GM23338 (cell line): ENCODE results near the gene MRPL44. TPM values are rescaled to one million over a fixed set of nuclear protein-coding genes. Genes with fewer than 3 reads are reported as not detected.

Experiments
- ATAC-seq: fragments of 200-7000 bp; cut with Tn5 transposase; 3 replicates; pipeline ENCODE4 v1.9.1; 2020
- DNase-seq: peaks from one replicate; pipeline ENCODE4 v3.0.0-alpha.2; 2015; ENCODE audit warnings: low spot score
- H2AFZ ChIP-seq: fragments of 200-600 bp; sonication (generic); 2 replicates; pipeline ENCODE4 v1.8.0; 2016; ENCODE audit warnings: antibody characterized with exemption, mild to moderate bottlenecking, moderate library complexity
- H3F3A ChIP-seq: fragments of 200-600 bp; sonication (generic); replicated peaks from 2 replicates; pipeline ENCODE4 v1.8.0; 2017; ENCODE audit warnings: antibody characterized with exemption, mixed run types, low read depth
- H3K27ac ChIP-seq: fragments of 200-600 bp; sonication (generic); 2 replicates; pipeline ENCODE4 v1.6.1; 2016; ENCODE audit warnings: low read depth
- H3K27me3 ChIP-seq: fragments of 200-600 bp; sonication (generic); 2 replicates; pipeline ENCODE4 v1.8.0; 2016; ENCODE audit warnings: mild to moderate bottlenecking, mixed run types, moderate library complexity; ENCODE audit not compliant: insufficient read depth
- H3K36me3 ChIP-seq: fragments of 200-600 bp; sonication (generic); 2 replicates; pipeline ENCODE4 v1.8.0; 2016; ENCODE audit warnings: mild to moderate bottlenecking; ENCODE audit not compliant: insufficient read depth
- H3K4me1 ChIP-seq: fragments of 200-600 bp; sonication (generic); 2 replicates; pipeline ENCODE4 v1.8.0; 2016; ENCODE audit warnings: mild to moderate bottlenecking, moderate library complexity; ENCODE audit not compliant: insufficient read depth
- H3K4me2 ChIP-seq: fragments of 200-600 bp; sonication (generic); 2 replicates; pipeline ENCODE4 v1.7.1; 2017; ENCODE audit warnings: mixed run types
- H3K4me3 ChIP-seq: fragments of 200-600 bp; sonication (generic); 2 replicates; pipeline ENCODE4 v1.6.1; 2016; ENCODE audit warnings: mixed run types
- H3K79me2 ChIP-seq: fragments of 200-600 bp; sonication (generic); replicated peaks from 2 replicates; pipeline ENCODE4 v1.8.0; 2017; ENCODE audit warnings: mild to moderate bottlenecking; ENCODE audit not compliant: insufficient read depth
- H3K9me2 ChIP-seq: fragments of 200-600 bp; sonication (generic); 2 replicates; pipeline ENCODE4 v1.8.0; 2017; ENCODE audit not compliant: insufficient read depth
- H4K20me1 ChIP-seq: fragments of 200-600 bp; sonication (generic); replicated peaks from 2 replicates; pipeline ENCODE4 v1.8.0; 2017; ENCODE audit warnings: mild to moderate bottlenecking; ENCODE audit not compliant: insufficient read depth
- H3K27ac Mint-ChIP-seq: 2 replicates; pipeline ENCODE4 v1.8.0; 2020; ENCODE audit warnings: inconsistent platforms, mild to moderate bottlenecking, moderate library complexity, mixed read lengths
- H3K27me3 Mint-ChIP-seq: 3 replicates; pipeline ENCODE4 v1.8.0; 2022; ENCODE audit warnings: low read depth, mild to moderate bottlenecking, moderate library complexity, mixed read lengths, inconsistent platforms; ENCODE audit not compliant: insufficient read depth, poor library complexity
- H3K36me3 Mint-ChIP-seq: 3 replicates; pipeline ENCODE4 v1.8.0; 2021; ENCODE audit warnings: low read depth, mild to moderate bottlenecking, inconsistent platforms, moderate library complexity, mixed read lengths
- H3K4me1 Mint-ChIP-seq: 3 replicates; pipeline ENCODE4 v1.8.0; 2020; ENCODE audit warnings: mild to moderate bottlenecking, inconsistent platforms, mixed read lengths
- H3K4me3 Mint-ChIP-seq: 3 replicates; pipeline ENCODE4 v1.8.0; 2021; ENCODE audit warnings: moderate library complexity, mild to moderate bottlenecking, inconsistent platforms, mixed read lengths
- H3K9me3 Mint-ChIP-seq: 3 replicates; pipeline ENCODE4 v1.8.0; 2020; ENCODE audit warnings: moderate library complexity, mild to moderate bottlenecking, inconsistent platforms, mixed read lengths
- EZH2phosphoT487 ChIP-seq: fragments of 200-600 bp; sonication (generic); IDR thresholded peaks from one replicate; pipeline ENCODE4 v1.8.1; 2018; ENCODE audit warnings: antibody characterized with exemption; ENCODE audit not compliant: unreplicated experiment
- JUNB ChIP-seq: IDR thresholded peaks from one replicate; pipeline ENCODE4 v1.6.1; 2016; ENCODE audit warnings: antibody characterized with exemption; ENCODE audit not compliant: unreplicated experiment
- NANOG ChIP-seq: IDR thresholded peaks from 2 replicates; pipeline ENCODE4 v1.6.1; 2016; ENCODE audit warnings: antibody characterized with exemption, borderline replicate concordance
- POLR2AphosphoS5 ChIP-seq: IDR thresholded peaks from 2 replicates; pipeline ENCODE4 v1.6.1; 2016; ENCODE audit warnings: antibody characterized with exemption, low read depth
- STAT1 ChIP-seq: IDR thresholded peaks from one replicate; pipeline ENCODE4 v1.6.1; 2016; ENCODE audit warnings: antibody characterized with exemption; ENCODE audit not compliant: unreplicated experiment
- ZNF331 ChIP-seq: fragments of 250-450 bp; sonication (Bioruptor Pico); IDR thresholded peaks from 2 replicates; pipeline ENCODE4 v1.5.0; 2020; ENCODE audit warnings: low read depth, mild to moderate bottlenecking, moderate library complexity
- polyA plus RNA-seq: library from polyadenylated mRNA; unstranded; fragments of >200 nt; fragmentation: Nextera tagmentation; extraction: Ambion mirVana; gene quantifications from 2 replicates; pipeline ENCODE4 v1.2.1, GENCODE V29; 2016
- total RNA-seq: library from RNA; depleted of rRNA; stranded (reverse); fragments of >200 nt; shearing (Covaris generic); gene quantifications from 2 replicates; pipeline ENCODE4 v1.2.3, GENCODE V29; 2014
- TF ChIP-seq, protein P1 (sequence below): fragments of 250-450 bp; sonication (Bioruptor Pico); IDR thresholded peaks from 2 replicates; pipeline ENCODE4 v1.5.0; 2020; ENCODE audit warnings: mild to moderate bottlenecking, moderate library complexity
- TF ChIP-seq, protein P2 (sequence below), 2 experiments: fragments of 200-600 bp in 1 of 2; sonication (generic) in 1 of 2; conservative IDR thresholded peaks; 2 replicates each; pipeline versions ENCODE4 v1.5.1 to v1.6.1; 2016 to 2017; ENCODE audit warnings: antibody characterized with exemption in 2 of 2, low read depth in 2 of 2, mild to moderate bottlenecking in 2 of 2, moderate library complexity in 1 of 2

The MRPL44 gene
- total and polyA plus RNA-seq, 2 experiments from 2014 or later: 38.4 to 55.8 TPM

GRCh38 chr2:224011837-224012236 lies 54.6 kb downstream of the MRPL44 start:
- TF ChIP-seq, protein P1, sequence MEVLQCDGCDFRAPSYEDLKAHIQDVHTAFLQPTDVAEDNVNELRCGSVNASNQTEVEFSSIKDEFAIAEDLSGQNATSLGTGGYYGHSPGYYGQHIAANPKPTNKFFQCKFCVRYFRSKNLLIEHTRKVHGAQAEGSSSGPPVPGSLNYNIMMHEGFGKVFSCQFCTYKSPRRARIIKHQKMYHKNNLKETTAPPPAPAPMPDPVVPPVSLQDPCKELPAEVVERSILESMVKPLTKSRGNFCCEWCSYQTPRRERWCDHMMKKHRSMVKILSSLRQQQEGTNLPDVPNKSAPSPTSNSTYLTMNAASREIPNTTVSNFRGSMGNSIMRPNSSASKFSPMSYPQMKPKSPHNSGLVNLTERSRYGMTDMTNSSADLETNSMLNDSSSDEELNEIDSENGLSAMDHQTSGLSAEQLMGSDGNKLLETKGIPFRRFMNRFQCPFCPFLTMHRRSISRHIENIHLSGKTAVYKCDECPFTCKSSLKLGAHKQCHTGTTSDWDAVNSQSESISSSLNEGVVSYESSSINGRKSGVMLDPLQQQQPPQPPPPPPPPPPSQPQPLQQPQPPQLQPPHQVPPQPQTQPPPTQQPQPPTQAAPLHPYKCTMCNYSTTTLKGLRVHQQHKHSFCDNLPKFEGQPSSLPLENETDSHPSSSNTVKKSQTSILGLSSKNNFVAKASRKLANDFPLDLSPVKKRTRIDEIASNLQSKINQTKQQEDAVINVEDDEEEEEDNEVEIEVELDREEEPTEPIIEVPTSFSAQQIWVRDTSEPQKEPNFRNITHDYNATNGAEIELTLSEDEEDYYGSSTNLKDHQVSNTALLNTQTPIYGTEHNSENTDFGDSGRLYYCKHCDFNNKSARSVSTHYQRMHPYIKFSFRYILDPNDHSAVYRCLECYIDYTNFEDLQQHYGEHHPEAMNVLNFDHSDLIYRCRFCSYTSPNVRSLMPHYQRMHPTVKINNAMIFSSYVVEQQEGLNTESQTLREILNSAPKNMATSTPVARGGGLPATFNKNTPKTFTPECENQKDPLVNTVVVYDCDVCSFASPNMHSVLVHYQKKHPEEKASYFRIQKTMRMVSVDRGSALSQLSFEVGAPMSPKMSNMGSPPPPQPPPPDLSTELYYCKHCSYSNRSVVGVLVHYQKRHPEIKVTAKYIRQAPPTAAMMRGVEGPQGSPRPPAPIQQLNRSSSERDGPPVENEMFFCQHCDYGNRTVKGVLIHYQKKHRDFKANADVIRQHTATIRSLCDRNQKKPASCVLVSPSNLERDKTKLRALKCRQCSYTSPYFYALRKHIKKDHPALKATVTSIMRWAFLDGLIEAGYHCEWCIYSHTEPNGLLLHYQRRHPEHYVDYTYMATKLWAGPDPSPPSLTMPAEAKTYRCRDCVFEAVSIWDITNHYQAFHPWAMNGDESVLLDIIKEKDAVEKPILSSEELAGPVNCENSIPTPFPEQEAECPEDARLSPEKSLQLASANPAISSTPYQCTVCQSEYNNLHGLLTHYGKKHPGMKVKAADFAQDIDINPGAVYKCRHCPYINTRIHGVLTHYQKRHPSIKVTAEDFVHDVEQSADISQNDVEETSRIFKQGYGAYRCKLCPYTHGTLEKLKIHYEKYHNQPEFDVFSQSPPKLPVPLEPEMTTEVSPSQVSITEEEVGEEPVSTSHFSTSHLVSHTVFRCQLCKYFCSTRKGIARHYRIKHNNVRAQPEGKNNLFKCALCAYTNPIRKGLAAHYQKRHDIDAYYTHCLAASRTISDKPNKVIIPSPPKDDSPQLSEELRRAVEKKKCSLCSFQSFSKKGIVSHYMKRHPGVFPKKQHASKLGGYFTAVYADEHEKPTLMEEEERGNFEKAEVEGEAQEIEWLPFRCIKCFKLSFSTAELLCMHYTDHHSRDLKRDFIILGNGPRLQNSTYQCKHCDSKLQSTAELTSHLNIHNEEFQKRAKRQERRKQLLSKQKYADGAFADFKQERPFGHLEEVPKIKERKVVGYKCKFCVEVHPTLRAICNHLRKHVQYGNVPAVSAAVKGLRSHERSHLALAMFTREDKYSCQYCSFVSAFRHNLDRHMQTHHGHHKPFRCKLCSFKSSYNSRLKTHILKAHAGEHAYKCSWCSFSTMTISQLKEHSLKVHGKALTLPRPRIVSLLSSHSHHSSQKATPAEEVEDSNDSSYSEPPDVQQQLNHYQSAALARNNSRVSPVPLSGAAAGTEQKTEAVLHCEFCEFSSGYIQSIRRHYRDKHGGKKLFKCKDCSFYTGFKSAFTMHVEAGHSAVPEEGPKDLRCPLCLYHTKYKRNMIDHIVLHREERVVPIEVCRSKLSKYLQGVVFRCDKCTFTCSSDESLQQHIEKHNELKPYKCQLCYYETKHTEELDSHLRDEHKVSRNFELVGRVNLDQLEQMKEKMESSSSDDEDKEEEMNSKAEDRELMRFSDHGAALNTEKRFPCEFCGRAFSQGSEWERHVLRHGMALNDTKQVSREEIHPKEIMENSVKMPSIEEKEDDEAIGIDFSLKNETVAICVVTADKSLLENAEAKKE (CRISPR knock-in tag): no peak
- no peak for TF ChIP-seq JUNB
- TF ChIP-seq ZNF331 (CRISPR knock-in tag): no peak
- TF ChIP-seq, protein P2, sequence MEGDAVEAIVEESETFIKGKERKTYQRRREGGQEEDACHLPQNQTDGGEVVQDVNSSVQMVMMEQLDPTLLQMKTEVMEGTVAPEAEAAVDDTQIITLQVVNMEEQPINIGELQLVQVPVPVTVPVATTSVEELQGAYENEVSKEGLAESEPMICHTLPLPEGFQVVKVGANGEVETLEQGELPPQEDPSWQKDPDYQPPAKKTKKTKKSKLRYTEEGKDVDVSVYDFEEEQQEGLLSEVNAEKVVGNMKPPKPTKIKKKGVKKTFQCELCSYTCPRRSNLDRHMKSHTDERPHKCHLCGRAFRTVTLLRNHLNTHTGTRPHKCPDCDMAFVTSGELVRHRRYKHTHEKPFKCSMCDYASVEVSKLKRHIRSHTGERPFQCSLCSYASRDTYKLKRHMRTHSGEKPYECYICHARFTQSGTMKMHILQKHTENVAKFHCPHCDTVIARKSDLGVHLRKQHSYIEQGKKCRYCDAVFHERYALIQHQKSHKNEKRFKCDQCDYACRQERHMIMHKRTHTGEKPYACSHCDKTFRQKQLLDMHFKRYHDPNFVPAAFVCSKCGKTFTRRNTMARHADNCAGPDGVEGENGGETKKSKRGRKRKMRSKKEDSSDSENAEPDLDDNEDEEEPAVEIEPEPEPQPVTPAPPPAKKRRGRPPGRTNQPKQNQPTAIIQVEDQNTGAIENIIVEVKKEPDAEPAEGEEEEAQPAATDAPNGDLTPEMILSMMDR (conservative IDR thresholded peaks at IDR 0.05; ENCODE audit: low read depth in 2 of 2): no peak
- TF ChIP-seq EZH2phosphoT487: no peak
- no peak for TF ChIP-seq STAT1
- no peak for TF ChIP-seq NANOG
- TF ChIP-seq POLR2AphosphoS5: no peak
- Mint-ChIP-seq H3K4me3 (no peak overlapping the region), H3K27me3 (peaks cover 3% of the 10 kb centered on the region), H3K27ac (no peak overlapping the region), H3K9me3 (no peaks in the 10 kb centered on the region), H3K4me1 (peaks cover 32% of the 10 kb centered on the region), H3K36me3 (no peaks in the 10 kb centered on the region)
- ATAC-seq (no peak), DNase-seq (no peak)
- Histone ChIP-seq H3K36me3 (no peaks in the 10 kb centered on the region), H4K20me1 (peaks cover 2% of the 10 kb centered on the region; the same call in 1 of the 2 replicates), H3K4me2 (no peak overlapping the region), H3K9me2 (no peaks in the 10 kb centered on the region; the same call in 1 of the 2 replicates), H3K4me1 (peaks cover 36% of the 10 kb centered on the region), H2AFZ (no peak overlapping the region), H3K27ac (no peak overlapping the region), H3K4me3 (no peak overlapping the region), H3K79me2 (peaks cover 28% of the 10 kb centered on the region), H3F3A (no peaks in the 10 kb centered on the region), H3K27me3 (no peaks in the 10 kb centered on the region)
